Spleen (tissue), 7 donors: ENCODE results near the gene POU4F2.

Source experiments
- POLR2A ChIP-seq, 3 donors: fragments of 450-650 bp; IDR thresholded peaks; one replicate each; pipeline ENCODE4 v1.5.1; 2017; ENCODE audit warnings: antibody characterized with exemption in 3 of 3, mild to moderate bottlenecking in 1 of 3
- POLR2AphosphoS5 ChIP-seq, 3 donors: sonication (generic); formaldehyde crosslinking; IDR thresholded peaks; one replicate each; pipeline ENCODE4 v1.5.1; 2017; ENCODE audit warnings: antibody characterized with exemption in 3 of 3
- TF ChIP-seq, protein P1 (sequence below), 11 experiments: fragments of 200-600 bp in 7 of 11; fragments of 450-650 bp in 4 of 11; sonication (generic) in 4 of 11; IDR thresholded peaks in 8 of 11; conservative IDR thresholded peaks in 3 of 11; 1 replicate in 7 of 11; 2 replicates in 4 of 11; pipeline versions ENCODE4 v1.4.0 to v1.8.0; 2016 to 2021; ENCODE audit warnings: antibody characterized with exemption in 11 of 11, inconsistent platforms in 4 of 11, mild to moderate bottlenecking in 1 of 11
- donor health status: DM: no; HTN: no; CAD: no; lungs with moderate emphysema.
- donor health status: DM: no; HTN: no; CAD: no.
- donor health status: DM: no; HTN: no; CAD: no.

DNA sequence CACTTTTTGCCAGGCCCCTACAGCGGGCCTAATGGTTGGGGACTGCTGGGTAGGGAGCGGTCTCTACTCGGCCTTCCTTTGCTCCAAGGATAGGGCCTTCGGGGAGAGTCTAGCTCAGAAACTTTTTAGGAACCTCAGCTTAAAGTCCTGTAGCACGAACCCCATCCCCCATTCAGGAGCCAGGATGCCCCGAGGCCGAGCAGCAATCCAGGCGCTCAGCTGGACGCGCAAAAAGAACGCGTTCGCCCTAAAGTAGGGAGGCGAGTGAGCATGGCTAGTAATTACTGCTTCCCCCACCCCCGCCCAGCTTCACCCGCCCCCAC lies 9.7 kb downstream of the POU4F2 start:
- TF ChIP-seq, protein P1, sequence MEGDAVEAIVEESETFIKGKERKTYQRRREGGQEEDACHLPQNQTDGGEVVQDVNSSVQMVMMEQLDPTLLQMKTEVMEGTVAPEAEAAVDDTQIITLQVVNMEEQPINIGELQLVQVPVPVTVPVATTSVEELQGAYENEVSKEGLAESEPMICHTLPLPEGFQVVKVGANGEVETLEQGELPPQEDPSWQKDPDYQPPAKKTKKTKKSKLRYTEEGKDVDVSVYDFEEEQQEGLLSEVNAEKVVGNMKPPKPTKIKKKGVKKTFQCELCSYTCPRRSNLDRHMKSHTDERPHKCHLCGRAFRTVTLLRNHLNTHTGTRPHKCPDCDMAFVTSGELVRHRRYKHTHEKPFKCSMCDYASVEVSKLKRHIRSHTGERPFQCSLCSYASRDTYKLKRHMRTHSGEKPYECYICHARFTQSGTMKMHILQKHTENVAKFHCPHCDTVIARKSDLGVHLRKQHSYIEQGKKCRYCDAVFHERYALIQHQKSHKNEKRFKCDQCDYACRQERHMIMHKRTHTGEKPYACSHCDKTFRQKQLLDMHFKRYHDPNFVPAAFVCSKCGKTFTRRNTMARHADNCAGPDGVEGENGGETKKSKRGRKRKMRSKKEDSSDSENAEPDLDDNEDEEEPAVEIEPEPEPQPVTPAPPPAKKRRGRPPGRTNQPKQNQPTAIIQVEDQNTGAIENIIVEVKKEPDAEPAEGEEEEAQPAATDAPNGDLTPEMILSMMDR (IDR thresholded peaks at IDR 0.05 in 8 of 11, conservative IDR thresholded peaks at IDR 0.05 in 3 of 11): no peak
- TF ChIP-seq POLR2AphosphoS5 (IDR thresholded peaks at IDR 0.05) (no peak), POLR2A (IDR thresholded peaks at IDR 0.05) (no peak)
